ENCODE data around the gene TSPAN9. TPM values are rescaled to one million over a fixed set of nuclear protein-coding genes. Genes with fewer than 3 reads are reported as not detected.

TSPAN9 gene
- total RNA-seq, 1 donor from 2014 or later: 238 TPM

DNA sequence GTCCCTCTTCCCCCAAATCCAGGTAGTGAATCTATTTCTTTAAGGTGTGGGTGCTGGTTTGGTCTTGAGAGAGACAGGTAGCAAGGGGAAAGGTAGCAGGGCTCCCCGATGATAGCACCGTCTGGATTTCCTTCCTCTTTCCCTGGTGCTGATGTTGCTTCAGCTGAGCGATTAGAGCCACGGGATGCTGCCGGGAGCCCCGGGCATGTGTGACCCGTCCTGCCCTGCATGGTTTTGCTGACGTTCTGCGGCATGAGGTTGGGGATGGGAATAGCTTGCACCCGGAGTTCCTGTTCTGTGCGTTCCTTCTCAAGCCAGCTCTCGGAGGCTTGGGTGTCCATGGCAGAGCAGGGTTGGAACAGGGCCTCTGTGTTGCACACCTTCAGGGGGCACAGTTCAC is 107.3 kb downstream of the TSPAN9 start:
- no peak for DNase-seq (ENCODE audit: low read depth)

DNA sequence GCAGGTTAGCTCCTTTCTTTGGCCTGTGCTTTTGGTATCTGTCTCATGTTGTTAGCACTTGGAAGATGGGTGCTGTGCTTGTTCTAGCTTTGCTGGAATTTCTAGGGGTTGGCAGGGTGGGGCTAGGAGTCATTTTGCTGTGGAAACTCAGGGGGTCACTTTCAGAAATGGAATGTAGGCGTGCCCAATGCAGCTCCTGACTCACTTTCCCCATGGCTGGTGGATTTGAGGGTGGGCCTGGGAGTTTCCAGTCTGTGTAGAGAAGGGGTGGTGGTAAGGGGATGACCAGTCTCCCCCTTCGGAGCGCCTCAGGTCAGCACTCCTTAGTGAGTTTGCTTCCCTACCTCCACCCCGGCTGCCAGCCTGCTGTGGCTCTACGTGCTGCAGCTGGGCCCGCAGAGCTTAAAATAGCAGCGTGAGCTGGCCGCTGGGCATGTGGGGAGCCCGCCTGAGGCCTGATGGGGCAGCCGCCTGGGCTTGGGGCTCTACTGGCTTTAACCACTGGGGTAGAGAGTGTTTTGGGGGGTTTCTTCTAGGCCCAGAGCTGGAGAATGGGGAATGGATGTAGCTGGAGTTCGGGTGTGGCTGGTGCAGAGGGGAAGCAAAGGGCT is 108.2 kb downstream of the TSPAN9 start:
- DNase-seq (ENCODE audit: low read depth): peak; percentile 88

DNA sequence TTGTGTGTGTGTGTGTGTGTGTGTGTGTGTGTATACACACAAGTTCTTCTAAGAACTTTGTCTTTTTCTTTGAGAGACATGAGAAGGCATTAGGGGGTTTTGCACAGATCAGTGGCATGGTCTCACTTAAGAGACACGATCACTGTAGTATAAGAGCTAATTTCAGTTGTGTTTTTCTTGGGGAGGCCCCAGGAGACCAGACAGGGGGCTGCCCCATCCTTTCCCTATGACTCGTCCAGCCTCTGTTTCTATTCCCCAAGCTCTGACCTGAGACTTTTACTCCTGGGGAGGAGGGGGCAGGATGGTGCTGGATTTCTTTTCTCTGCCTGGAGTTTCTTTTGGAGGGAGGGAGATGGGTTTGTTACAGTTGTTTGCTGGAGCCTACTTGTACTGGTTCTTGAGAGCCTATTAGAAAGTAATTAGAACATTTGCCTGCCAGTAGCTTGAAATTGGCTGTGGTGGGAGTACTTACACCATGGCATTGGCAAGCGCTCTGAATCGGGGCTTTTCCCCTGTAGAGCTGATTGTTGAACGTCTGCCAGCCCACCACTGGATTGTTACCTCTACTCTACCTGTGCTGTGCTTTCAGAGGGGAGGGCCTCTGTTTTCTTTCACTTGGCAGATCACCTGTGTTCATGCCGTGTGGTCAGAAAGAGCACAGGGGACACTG is 109.5 kb downstream of the TSPAN9 start:
- DNase-seq (ENCODE audit: low read depth): no peak

DNA sequence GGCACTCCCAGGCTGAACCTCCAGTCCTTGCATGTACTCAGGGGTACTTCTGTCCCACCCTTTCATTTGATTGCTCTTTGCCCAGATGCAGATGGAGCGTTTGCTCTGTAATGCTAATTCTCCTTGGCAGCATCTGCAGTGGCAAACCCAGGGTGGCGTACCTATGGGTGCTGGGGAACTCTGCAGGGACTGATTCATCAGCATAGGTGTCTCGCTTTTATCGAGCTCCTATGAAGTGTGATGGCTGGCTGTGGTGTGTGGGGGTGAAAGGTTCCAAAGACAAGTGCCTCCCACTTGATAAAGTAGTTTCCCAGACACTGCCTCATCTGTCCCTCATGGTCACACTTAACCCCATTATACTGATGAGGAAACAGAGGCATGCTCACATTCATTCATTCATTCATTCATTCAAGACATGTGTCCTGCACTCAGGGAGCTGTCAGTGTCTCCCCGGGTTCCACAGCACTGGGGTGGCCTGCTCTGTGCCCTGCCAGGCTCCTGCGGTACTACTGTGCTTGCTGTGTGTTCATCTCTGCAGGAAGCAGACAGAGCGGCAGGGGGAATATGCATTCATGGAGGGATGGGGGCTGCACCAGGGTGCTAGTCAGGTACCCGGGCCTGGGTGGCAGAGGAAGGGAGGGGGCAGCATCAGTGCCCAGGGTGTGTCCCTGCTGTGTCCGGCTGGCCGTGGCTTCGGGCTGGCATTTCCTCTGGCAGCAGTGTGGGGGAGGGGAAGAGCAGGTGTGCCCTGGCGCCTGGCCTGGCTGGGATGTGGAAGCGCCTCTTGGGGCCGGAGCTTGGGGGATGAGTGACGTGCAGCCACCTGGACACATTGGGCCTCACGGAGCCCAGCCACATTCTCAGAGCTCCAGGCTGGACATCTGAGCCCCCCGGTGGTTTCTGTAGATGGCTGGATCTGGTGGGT is 110.9 kb downstream of the TSPAN9 start:
- peak; percentile 45 for DNase-seq (ENCODE audit: low read depth)

DNA sequence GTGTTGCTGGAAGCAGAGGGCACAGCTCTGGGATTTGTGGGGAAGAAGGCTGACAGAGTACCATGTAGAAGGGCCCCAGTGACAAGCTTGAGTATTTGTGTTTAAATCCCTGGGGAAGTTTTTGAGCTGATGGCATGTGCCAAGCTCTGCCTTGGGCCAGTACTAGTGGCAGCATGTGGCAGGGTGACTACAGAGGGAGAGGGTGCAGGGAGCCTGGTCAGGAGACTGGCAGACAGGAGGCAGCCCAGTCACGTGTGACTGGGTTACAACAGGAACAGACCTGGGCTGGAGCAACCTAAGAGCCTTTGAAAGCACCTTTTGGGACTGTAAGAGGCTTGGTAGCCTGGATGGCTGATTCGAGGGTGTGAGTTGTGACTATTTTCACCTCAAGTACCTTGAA is 112.1 kb downstream of the TSPAN9 start:
- no peak for DNase-seq (ENCODE audit: low read depth)

DNA sequence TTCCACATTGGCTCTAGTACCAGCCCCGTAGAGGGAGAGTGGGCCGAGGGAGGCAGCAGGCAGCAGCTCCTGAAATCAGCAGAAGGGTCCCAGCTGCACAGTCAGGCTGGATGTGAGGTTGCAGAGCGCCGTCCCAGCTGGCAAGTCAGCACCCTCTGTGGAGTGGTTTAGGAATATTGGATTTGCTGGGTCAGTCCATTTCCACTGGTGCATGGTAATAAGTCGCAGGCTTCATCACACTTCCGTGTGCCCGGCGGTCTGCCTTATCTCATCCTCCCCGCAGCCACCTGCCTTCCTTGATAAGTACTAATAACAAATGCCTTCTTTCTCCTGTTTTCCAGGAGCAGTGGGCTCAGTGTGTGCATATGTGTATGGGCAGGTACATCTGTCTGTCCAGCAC is 112.9 kb downstream of the TSPAN9 start:
- DNase-seq (ENCODE audit: low read depth): no peak

DNA sequence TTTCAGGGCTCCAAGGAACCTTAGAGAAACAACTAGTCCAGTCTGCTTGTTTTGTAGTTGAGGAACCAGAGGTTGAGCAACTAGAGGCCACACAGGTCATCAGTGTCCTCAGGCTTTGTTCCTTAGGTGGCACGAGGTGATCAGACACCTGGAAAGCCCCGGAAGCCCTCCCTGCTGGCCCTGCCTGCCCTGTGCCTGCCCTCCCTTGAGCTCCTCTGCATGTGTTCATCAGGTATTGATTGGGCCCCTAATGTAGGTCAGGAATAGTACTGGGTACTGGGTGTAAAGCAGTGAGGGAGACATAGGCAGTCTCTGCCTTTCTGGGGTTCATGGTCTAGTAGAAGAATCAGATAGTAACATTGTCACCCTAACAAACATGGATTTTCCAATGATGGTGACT is 114.3 kb downstream of the TSPAN9 start:
- DNase-seq (ENCODE audit: low read depth): no peak

DNA sequence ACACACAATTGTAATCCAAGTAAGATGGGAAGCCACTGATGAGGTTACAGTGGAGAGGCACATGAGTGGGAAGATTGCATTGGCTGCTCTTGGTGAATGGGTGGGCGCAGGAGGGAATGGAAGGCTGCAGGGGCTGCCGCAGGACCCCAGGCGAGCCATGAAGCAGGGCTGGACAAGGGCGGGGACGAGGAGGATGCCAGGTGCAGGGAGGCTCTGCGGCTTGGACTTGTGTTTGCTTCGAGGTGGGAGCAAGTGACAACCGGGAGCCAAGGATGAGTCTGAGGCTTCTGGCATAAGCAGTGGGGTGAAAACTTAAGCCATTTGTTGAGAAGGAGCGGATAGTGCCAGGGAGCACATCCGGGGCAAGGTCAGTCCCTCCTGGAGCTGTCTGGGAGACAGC is 115.0 kb downstream of the TSPAN9 start:
- no peak for DNase-seq (ENCODE audit: low read depth)

DNA sequence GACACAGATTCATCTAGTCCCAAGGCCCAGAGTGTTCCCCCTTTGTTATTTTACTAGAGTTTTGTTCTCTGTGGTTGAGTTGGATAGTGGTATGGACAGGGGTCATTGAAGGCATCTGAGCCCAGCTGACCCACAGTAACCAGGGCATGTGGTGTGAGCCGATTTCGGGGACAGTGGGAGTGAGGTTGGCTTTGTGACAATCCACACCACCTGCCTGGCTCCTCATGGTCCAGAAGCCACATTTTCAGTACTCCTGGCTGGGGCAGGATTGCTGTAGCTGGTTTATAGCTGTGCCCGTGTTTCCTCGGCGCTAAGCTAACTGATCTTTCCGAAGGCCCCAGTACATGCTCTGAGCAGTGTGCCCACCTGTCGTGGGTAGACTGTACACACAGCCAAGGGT is 116.0 kb downstream of the TSPAN9 start:
- peak; percentile 83 for DNase-seq (ENCODE audit: low read depth)

DNA sequence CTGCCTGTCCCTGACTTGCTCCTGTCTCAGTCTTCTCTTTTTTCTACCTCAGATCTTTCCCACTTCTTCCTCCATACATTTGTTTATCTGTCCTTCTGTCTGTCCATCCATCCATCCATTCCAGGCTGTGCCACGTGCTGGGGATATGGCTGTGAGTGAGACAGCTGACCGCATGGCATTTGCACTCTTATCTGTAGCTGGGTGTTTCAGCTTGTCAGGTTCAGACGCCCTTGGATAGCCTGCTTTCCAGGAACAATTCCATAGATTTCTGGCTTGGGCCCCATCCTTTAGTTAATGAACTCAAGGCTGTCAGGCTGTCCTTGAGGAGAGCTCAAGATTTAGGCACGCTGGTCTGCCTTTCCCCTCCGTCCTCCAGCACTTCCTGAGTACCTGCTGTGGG is 116.6 kb downstream of the TSPAN9 start:
- DNase-seq (ENCODE audit: low read depth): no peak

DNA sequence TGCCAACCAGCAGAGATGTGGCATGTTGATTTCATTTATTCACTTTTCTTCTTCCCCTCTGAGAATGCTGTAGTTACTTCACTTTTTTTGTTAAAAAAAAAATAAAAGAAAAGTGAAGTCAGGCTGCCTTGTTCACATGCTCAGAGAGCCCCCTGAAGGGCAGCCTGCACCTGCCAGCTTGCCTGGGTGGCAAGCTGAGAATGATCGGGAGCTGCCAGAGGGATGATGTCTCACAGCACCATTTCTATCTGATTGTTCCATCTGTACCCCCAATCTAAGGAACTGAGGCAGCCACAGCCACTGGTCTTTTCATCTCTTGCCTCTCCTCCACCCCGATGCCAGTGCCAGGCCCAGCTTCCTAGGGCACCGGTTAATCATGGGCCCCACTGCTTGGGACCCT is 118.2 kb downstream of the TSPAN9 start:
- no peak for DNase-seq (ENCODE audit: low read depth)

DNA sequence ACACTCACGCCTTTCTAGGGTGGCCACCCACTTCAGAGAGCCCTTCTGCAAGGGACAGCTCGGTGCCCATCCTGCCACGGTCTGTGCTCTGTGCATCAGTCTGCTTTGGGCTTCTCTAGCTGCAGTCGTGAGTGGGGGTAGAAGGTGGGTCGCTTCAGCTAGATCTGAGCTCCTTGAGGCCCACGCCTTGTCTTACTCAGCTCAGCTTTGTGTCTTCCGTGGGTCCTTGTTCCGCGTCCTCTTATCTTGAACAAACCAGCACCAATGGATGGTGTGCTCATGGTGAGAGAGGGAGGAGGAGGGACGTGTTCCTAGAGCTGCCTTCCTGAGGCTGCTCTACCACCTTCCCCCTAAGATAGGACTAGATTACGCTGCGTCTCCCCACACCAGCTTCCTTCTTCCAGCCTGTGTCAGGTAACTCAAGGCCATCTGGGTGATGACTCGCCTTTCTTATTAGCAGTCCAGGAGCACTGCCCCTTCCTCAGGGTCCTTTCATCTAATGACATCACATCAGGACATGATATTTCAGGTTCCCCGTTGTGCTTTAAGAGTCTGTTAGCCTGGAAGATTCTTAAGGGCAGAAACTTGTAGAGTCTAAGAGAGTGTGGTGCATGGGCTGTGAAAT is 118.8 kb downstream of the TSPAN9 start:
- DNase-seq (ENCODE audit: low read depth): no peak

DNA sequence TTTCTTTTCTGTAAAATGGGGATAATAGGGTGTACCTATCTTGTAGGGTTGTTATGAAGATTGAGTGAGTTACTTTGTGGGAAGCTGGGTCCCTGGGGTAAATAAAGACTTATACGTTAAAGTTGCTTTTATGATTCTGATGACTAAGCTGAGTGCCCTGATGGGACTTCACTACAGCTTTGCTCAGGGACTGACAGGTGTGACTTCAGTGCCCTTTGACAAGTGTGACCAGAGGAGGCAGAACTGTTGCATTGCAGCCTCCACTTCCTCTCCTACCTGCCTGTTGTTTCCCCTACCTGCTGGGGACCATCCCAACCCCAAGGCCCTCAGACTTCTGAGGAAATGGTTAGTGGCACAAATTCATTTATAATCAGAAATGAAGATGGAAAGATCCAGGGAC is 119.3 kb downstream of the TSPAN9 start:
- DNase-seq (ENCODE audit: low read depth): no peak

DNA sequence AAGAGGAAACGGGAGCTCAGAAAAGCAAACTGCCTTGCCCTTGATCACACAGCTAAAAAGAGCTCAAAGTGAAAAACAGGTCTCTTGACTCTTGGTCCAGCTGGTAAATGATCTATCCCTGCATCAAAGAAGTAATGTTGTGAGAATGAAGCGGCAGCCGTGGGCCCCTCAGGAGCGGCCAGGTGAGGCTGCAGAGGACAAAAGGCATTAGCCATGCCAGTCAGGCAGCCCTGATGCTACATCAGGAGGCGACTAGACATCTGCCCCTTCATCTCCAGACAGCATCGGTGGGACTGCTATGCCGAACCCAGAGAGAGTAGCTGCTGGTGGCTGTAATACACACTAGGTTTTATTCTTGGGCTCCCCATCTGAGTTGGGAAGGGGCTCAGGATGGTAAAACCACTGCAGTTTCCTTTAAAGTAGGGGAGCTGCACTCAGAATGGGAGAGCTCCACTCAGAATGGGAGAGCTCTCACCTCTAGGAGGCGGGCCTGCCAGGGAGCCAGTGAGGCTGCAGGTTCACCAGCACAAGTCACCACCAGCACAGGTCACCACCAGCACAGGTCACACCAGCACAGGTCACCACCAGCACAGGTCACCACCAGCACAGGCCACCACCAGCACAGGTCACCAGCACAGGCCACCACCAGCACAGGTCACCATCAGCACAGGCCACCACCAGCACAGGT is 120.1 kb downstream of the TSPAN9 start:
- DNase-seq (ENCODE audit: low read depth): no peak

DNA sequence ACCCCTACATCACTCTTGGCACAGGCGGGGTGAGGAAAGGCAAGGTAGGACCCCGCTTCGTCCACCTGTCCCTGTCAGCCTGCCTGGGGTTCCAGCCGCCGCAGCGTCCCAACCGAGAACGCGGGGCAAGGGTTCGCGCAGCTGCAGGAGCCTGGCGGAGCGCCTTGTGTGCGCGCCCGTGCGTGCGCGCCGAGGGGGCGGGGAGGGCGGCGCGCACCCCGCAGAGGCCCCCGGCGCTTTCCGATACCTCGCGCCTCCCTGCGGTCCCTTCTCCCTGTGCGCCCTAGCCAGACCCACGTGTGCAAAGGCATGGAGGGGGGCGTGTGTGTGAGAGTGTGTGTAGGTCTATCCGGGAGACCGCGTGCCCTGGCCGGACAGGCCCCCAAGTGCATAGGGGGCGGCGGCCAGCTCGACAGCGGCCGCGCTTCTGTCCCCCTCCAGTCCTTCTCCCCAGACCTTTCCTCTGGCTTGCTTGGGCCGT is 122.4 kb downstream of the TSPAN9 start:
- DNase-seq (ENCODE audit: low read depth): no peak

DNA sequence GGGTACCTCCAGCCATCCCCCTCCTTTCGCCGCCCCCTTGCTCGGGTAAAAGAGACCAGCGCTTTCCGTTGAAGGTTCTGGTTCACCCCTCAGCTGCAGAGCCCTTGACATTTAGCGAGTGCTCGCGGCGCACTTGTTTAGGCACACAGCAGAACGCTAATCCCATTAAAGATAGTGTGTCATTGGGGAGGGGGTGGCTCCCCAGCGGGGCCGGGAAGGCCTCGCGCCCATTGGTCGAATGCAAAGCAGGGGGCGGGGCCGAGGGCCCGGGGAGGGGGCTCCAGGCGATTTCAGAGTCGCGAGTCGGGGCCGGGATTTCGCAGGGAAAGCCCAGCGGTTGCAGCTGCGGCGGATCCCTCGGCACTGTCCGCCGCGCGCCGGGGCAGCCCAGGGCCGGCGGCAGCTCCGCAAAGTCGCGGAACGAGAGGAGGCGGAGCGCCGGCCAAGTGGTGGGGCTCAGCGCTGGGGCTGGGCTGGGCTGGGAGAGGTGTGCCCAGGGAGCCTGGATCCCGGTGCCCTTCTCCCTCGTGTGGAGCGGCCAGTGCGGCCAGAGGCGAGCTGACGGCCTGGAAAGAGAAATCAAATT is 122.9 kb downstream of the TSPAN9 start:
- peak; percentile 84 for DNase-seq (ENCODE audit: low read depth)

DNA sequence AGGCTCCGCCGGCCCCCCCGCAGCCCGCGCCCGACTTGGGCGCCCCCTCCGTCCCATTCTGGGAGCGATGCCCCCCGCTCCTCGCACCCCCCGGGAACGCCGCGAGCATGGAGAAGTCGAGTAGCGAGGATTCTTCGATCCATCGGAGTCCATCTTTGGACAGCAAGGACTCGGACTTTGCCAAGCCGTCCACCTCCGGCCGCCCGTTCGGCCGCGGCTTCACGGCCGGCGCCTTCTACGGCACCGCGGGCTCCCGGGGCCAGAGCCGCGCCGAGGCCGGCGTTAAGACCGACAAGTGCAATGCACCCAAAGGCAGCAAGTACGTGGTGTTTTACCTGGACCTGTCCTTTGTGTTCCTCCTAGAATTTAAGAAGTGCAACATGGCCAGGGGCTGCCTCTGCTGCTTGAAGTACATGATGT is 123.6 kb downstream of the TSPAN9 start:
- DNase-seq (ENCODE audit: low read depth): peak; percentile 32

DNA sequence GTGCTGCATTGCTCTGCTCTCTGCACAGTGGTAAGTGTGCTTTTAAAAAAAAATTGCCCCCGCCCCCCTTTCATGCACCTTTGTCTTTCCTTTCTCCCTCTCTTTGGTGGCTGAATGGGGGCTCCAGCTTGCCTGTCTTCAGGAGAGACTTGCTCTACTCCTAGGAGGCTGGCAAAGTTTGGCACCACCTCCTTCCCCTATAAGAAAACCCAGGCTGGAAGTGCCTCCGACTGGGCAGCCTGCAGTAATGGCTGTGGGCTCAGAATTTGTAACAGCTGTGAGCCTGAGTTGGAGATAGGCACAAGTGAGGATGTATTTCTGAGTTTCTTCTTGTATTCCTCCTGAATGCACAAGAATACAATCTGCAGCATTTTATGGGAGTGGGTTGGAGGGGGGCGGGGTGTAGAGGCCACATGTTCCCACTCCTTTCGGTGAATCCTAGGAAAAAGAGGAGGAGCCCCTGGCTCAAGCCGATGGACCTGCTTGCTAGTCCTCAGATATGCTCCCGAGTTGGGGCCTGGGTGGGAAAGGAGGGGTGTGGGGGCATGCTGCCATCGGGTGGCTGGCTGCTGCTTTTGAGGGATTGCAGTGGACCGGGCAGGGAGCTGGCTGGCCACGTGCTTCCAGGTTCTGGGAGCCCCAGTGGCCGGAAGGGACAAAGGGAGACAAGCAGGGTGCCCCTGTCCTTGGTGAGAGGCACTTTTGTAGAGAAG is 124.3 kb downstream of the TSPAN9 start:
- peak; percentile 42 for DNase-seq (ENCODE audit: low read depth)

DNA sequence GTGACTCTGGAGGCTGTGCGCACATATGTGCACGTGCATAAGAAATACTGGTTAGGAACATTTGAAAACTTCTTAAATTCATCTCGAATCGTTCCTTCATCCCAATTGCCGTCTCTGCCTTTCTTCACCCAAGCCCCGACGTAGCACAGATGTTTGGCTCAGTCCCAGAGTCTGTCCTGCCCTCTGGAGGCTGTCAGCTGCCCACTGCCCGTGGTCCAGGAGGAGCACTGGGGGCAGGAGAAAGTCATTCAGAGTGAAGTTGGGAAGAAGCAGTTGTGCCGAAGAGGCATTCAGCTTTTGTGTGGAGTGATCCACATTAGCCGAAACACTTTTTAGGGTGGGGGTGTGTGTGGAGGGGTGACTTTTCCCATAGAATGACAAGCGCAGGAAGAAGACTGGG is 124.9 kb downstream of the TSPAN9 start:
- DNase-seq (ENCODE audit: low read depth): peak; percentile 77
